ENCODE data around the gene SKI.
"Not testable (repeated sequence)": the region's sequence is repeated elsewhere in the genome, so short reads cannot be mapped to it uniquely, and the experiment has no call there.

Gene SKI

GRCh38 chr1:2313651-2314261 is 85.6 kb downstream of the SKI start:
- DNase-seq: no peak

GRCh38 chr1:2314273-2314802 is 86.2 kb downstream of the SKI start:
- DNase-seq: no peak

DNA sequence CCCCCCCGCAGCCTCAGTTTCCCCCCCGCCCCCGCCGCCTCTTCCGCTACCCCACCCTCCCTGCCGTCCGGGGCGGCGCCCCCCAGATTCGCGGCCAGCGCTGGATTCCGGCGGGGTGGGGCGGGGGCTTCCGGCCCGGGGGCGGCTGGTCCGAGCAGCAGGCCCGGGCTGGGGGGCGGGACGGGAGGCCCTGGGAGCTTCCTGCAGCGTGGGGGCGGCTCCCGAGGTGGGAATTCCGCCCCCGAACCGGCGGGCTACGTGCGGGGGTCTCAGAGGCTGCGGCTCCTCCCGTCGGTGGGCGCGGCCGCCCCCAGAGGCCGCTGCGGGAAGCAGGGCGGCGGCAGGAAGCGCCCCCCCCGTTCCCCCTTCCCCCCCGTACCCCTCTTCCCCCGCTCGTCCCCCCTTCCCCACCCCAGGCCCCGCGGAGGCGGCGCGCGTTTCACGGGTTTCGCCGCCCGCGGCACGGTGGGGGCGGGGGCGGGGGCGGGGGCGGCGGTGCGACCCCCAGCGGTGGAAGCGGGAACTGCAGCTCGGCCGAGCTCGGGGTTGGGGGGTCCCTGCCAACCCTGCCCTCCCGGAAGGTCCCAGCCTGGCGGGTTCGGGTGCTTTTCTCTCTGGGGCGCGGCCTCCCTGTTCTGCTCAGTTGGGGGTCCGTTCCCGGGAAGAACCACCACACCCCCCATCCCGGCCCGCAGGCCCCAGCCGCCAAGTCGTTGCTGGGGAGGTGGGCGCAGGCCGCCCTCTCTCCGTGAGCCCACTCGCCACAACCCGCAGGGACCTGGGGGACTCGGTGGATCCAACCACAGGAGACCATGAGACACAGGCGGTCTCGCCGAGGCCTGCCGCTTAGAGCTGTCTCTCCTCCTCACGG is 86.9 kb downstream of the SKI start:
- peak; percentile 30 to 62 (median 48) for DNase-seq

- no peak for DNase-seq
Measured at GRCh38 chr1:2315674-2316450, 87.7 kb downstream of the SKI start.

GRCh38 chr1:2316451-2316961 is 88.4 kb downstream of the SKI start:
- no peak for DNase-seq

- no peak for DNase-seq
Measured at GRCh38 chr1:2317230-2318065, 89.3 kb downstream of the SKI start.

- no peak for DNase-seq
Measured at GRCh38 chr1:2318314-2319278, 90.5 kb downstream of the SKI start.

- DNase-seq: no peak
Measured at GRCh38 chr1:2319291-2319690, 91.2 kb downstream of the SKI start.

- DNase-seq: no peak
Measured at GRCh38 chr1:2320006-2320405, 91.9 kb downstream of the SKI start.

DNA sequence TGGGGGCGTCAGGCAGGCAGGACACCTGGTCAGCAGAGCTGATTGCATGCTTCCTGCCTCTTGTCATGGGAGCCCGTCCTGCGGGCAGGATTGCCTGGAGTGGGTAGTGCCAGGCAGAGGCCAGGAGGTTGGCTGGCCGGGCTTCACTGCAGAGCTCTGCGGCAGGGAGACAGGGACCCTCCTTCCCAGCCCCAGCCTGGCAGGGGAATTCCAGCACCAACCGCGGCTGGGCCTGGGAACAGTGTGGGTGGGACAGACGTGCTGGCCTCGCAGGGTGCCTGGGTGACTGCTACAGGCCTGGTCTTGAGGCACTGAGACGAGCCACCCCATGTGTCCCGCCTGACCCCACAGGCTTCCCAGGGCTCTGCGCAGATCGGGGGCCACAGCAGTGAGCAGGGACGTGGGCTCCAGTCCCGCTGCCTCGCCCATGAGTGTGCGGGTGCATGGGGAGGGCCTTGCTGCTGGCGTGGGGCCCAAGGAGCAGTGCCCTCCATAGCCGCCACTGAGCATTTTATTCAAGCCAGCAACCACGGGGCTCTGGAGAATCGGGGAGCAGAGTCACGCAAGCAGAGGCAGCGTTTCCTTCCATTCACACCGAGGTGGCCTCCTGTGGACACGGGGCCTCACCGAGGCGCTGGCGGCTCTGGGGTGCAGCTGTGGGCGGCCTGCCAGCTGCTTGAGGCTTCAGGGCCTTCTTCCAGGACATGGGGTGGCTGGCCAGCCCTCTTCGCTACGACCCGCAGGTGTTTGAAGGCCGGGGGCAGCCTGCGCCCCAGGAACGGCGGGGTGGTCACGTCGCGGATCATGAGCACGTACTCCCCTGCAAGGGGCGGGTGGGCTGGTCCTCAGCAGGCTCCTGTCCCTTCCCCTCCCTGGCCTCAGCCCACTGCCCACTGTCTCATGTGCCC is 92.9 kb downstream of the SKI start:
- no peak for DNase-seq

- no peak for DNase-seq
Measured at GRCh38 chr1:2322065-2322571, 94.0 kb downstream of the SKI start.

DNA sequence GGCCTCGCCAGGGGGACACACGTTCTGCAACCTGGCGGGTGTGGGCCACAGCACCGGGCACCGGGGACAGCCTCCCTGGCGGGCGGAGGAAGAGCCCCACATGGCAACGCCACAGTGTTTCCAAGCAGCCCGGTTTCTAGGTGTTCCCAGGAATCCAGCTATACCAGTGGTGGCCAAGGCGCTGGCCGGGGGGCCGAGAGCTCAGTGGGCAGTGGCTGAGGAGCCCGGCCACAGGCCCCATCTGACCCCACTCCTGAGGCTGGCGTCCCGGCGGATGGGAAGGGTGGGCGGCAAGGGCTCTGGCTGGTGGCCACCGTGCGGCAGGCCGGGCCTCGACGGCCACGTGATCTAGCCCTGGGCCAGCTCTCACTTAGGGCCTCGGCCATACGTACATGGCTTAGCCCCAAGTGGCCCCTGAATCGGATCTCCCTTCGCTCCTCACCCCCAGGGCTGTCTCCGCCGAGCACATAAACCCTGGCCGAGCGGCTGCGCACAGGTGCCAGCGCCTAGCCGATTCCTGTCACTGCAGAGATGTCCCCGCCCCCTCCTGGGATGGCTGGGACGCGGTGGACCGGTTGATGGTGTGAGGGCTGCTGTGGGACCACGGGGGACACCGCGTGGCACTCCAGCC is 94.6 kb downstream of the SKI start:
- no peak for DNase-seq

DNA sequence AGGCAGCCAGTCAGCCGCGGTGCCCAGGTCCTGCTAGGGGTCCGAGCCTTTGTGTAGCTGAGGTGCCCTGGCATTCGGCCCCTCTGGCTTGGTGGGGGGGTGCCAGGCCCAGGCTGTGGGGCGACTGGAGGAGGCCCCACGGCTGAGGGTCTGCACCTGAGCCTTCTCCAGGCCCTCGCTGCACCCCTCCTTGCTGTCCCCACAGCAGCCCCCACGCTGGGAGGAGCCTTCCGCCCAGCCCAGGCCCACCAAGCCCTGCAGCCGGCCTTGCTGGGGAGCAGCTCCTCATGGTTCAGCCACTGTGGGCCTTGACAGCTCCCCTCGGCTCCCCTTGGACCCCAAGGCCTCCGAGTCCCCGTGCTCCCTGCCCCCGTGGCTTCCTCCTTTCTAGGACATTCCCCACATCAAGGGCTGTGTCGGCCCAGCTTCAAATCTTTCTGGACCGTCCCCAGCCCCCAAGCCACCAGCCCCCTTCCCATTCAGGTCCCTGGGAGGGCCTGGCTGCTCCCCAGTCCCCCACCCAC is 95.4 kb downstream of the SKI start:
- DNase-seq: no peak

- DNase-seq: no peak
Measured at GRCh38 chr1:2324553-2325366, 96.6 kb downstream of the SKI start.

DNA sequence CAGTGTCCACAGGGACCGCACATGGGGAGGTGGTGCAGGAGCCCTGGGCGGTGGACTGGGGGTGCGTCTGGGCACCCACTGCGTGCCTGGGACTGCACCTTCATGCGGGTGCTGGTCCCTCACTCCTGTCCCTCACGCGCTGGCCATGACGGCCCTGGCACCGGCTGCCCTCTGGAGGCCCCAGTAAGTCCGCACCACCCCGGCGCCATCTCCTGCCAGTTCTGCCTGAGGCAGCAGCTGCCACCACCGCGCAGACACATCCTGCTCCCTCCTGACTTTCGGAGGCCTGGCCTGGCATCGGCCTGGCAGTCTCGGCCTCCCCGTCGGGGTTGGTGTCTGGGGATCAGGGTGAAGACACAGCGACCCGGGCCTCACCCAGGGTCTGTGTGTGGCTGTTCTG is 98.4 kb downstream of the SKI start:
- no peak for DNase-seq

DNA sequence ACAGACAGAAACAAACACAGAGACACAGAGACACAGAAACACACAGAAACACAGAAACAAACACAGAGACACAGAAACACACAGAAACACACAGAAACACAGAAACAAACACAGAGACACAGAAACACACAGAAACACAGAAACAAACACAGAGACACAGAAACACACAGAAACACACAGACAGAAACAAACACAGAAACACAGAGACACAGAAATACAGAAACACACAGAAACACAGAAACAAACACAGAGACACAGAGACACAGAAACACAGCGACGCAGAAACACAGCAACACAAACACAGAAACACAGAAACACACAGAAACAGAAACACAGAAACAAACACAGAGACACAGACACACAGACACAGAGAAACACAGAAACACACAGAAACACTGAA is 99.0 kb downstream of the SKI start:
- not testable (repeated sequence) for DNase-seq

GRCh38 chr1:2327841-2328240 is 99.7 kb downstream of the SKI start:
- no peak for DNase-seq

All from activated CD4-positive, CD25-positive, alpha-beta regulatory T cell (primary cell).